ENCODE data around the gene ENTPD5.
"Not testable (repeated sequence)": the region's sequence is repeated elsewhere in the genome, so short reads cannot be mapped to it uniquely, and the experiment has no call there.

ENTPD5 gene

DNA sequence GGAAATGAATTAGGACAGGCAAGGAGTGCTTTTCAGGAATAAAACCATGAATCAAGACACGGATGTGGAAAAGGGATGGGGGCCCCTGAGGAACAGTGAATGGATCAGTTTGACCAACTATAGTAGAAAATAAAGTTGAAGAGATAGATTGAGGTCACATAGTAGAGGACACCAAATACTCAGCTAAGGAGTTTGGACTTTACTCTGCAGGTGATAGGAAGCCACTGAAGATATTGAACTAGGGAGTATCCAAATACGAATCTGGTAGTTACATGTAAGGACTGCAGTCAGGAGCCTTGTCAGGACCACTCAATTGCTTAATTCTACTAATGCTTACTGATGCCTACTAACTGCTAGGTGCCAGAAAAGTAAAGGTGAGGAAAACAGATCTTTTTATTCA is 20.4 kb downstream of the ENTPD5 start:
- DNase-seq: no peak

DNA sequence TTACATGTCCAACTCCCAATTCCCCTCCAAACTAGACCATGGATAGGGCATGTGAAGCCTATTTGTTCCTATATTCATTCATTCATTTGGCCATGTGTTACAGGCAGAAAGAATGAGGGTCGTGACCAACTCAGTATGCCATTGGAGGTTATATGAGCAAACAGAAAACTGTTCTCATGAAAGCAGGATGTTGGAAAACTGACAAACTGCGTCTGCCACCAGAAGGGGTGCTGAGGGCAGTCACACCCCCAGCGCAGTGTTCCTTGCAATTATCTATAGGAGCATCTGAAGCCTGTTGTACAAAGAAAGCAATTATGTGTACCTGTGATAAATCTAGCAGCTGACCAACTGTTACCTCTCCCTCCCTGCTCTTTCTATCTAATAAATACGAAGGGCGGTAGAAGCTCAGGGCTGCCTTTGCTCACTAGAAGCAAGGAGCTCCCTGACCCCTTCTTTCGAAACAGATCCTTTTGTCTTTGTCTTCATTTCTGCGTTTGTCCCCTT is 21.1 kb downstream of the ENTPD5 start:
- DNase-seq: no peak

DNA sequence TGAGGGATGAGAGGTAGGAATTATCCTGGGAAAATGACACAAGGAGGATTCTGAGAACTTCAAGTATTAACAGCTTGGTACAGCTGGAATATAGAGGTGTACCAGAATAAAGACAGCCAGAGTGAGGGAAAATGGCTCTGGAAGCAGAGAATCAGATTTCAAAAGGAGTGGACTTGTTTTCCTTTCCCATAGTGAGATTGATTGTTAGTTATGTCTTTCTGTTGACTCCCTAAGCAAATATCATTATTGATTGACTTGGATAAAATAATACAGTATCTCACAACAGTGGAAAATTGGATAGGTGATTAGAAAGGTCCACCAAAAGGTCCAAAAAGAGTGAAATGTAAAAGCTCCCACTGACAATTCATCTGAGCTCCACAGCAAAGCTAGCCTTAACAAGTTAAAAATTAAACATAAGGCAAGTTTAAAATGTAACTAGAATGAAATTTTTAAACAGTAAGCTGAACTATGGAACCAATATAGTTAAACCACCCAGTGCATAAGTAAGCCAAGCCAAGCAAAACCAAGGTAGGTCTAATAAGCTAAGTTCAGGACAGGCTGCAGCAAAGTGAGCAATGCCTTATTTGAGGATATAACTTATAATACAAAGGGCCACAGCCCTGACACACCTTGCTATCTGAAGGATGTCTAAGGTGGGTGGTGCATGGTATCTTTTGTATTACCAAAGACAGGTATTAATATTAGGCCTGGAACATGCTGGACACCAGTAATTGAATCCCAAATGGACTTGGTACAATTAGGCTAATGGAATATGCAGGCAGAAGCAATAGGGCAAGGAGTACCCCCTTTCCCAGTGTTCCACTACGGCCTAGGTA is 21.8 kb downstream of the ENTPD5 start:
- no peak for DNase-seq

DNA sequence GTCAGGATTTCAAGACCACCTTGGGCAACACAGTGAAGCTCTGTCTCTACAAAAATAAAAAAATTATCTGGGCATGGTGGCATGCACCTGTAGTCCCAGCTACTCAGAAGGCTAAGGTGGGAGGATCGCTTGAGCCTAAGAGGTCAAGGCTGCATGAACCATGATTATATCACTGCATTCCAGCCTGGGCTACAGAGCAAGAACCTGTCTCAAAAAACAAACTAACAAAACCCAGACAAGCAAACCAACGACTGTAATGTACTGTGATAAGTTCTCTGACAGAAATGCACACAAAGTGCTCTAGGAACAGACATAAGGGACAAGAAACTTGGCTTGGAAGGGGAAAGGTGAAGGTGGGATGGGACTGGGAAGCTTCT is 22.4 kb downstream of the ENTPD5 start:
- no peak for DNase-seq

DNA sequence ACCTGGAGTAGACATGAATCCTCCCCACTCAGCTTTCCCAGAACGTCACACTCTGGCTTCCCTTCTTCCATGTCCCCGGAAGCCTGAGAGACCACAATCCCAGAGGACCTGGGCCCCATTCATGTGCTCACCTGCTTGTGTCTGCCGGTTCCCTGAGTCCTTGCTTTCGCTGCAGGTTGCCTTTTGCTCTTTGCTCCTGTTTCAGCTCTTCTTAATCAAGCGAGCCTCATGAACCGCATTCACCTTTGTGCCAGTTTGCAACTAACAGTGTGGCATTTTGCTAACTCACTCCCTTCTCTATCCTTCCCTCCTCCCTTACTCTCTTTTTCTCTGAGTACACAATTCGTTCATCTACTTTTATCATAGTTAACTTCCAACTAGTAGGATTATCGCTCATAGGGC is 23.1 kb downstream of the ENTPD5 start:
- no peak for DNase-seq

DNA sequence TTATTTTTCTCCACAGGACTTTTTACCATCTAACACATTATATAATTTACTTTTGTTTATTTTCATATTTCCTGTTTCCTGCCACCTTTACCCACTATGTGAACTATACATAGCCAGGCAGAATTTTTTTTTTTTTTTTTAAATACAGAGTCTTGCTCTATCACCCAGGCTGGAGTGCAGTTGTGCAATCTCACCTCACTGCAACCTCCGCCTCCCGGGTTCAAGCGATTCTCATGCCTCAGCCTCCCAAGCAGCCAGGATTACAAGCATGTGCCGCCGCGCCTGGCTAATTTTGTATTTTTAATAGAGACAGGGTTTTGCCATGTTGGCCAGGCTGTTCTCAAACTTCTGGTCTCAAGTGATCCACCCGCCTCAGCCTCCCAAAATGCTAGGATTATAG is 24.2 kb downstream of the ENTPD5 start:
- not testable (repeated sequence) for DNase-seq

DNA sequence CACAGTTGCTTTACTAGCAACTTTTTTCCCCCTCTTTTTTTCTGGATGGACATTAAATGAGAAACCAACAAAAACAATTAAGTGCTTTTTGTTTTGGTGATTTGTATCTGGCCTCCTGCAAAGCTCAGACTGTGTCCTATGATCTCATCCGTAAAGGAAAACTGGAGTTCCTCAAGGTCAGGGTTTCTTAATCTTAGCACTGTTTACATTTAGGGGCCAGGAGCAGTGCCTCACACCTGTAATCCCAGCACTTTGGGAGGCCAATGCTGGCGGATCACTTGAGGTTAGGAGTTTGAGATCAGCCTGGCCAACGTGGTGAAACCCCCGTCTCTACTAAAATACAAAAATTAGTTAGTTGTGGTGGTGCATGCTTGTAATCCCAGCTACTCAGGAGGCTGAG is 28.0 kb downstream of the ENTPD5 start:
- DNase-seq: no peak

DNA sequence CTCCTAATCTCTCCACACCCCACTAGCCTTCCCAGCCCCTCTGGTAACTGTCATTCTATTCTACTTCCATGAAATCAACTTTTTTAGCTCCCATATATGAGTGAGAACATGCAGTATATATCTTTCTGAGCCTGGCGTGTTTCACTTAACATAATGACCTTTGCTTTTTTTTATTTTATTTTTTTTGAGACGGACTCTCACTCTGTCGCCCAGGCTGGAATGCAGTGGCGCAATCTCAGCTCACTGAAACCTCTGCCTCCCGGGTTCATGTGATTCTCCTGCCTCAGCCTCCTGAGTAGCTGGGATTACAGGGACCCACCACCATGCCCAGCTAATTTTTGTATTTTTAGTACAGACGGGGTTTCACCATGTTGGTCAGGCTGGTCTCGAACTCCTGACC is 30.4 kb downstream of the ENTPD5 start:
- DNase-seq: not testable (repeated sequence)

DNA sequence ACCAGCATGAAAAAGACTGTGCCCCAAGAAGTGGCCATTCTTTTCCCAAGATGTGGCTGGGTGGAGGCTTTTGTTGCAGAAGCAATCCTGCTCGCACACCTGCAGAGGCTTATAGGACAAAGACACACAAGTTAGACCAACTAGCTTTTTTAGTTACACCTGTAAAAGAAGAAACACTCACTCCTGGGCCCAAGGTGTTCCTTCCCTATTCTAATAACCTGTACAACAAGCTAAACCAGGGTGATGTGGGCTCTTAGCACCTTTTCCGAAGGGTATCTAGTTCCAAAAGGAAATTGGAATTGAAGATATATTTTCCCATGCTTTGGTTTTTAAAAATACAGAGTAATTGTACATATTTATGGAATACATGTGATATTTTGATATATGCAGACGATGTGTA is 31.0 kb downstream of the ENTPD5 start:
- DNase-seq: no peak

DNA sequence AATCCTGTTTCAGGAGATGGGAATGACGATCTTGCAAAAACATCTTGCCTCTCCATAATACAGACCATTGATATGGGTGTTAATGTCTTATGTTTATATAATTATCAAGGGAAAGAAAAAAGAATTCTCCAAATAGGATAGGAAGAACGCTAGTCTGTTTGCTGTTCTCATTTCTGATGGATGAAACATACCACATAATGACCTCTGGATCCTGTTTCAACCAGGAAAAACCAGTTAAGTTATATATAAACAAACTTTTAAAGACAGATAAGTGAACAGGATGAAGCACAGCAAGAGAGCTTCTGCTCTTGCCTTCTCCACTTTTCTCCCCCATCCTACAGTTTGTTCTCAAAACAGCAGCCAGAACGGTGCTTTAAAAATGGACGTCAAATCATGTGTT is 41.2 kb downstream of the ENTPD5 start:
- no peak for DNase-seq

DNA sequence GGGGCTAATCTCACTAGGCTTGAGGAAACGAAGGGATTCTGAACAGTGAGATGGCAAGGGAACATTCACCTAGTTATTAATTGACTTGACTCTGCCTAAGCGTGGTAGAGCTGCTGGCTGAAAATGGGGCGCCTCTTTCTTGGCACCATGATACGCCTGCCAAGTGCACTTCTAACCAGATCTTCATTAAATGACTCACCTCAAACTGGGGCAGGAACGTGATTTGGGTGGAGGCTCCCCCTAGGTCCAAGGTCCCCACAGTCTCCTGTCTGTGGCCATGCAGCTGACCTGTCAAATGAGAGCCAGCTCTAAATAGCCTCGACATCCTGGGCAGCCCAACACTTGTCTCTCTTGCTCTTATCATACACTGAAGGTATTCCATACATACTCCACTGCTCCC is 43.0 kb downstream of the ENTPD5 start:
- DNase-seq: no peak

DNA sequence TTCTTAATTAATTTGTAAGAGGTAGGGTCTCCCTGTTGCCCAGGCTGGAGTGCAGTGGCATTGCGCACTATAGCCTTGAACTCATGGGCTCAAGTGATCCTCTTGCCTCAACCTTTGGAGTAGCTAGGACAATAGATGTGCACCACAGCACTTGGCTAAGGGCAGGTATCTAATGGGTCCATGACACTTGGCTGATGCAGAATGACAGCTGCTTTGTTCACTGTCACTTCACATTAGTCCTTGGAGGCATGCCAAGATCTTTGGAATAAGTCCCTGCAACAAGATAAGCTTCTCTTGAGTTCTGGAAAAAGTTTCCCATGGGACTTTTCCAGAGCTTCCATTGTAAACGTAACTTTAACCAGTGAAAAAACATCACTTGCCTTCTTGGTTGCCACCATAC is 45.6 kb downstream of the ENTPD5 start:
- no peak for DNase-seq

DNA sequence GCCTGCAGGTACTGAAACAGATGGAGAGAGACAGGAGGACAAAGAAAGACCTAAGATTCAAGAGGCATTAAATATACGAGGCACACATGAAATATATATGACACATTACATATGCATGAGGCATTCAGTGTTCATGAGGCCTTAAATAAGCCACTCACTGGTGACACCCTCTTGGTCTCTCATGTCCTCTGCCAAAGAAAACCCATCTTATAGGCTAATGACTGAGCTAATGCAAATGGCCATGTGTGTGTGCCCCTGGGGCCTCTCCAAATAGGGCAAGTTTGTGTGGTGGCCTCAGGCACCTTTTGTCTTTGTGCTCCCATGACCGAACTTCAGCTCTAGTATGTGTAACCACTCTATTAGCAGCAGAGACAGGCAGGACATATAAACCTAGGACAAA is 50.2 kb downstream of the ENTPD5 start:
- no peak for DNase-seq

DNA sequence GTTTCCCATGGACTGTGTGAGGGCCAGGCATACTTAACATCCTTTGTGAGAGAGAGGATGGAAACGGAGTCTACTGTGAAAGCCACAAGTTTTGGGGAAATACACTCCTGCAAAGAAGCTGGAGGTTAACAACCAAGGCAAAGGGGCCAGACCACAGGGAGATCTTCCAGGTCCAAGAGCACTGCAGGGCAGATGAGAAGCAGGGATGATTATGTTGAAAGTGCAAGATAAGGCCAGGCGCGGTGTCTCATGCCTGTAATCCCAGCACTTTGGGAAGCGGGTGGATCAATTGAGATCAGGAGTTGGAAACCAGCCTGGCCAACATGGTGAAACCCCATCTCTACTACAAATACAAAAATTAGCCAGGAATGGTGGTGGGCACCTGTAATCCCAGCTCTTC is 53.9 kb downstream of the ENTPD5 start:
- no peak for DNase-seq

DNA sequence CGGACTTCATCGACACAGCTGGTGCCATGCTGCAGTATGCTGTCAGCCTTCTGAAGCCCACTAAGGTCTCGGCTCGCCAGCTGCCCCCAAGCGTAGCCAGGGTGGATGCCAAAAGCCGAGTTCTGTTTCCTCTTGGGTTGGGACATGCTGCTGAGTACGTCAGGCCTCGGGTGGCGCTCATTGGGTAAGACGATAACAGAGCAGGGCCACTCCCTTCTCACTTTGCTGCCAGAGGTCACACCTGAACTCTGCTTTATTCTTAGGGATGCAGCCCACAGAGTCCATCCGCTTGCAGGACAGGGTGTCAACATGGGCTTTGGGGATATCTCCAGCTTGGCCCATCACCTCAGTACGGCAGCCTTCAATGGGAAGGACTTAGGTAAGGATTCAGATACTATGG is 57.9 kb downstream of the ENTPD5 start:
- no peak for DNase-seq

DNA sequence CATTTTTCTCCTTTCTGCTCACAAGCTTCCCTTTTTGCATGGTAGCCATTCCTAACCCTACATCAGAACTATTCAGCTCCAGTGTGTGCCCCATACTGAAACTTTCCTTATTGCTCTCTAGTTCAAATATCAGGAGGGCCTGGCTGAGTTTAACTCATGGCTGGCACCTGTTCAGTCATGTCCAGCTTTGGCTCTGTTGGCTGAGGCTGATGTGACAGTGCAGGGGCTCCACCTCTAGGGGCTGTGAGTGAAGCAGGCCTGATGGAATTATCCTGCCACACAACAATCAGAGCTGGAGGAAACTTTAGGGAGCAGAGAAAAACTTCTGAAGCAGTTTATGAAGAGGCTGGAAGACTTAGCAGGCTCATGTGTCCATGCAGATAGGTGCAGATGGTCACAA is 60.5 kb downstream of the ENTPD5 start:
- DNase-seq: no peak

DNA sequence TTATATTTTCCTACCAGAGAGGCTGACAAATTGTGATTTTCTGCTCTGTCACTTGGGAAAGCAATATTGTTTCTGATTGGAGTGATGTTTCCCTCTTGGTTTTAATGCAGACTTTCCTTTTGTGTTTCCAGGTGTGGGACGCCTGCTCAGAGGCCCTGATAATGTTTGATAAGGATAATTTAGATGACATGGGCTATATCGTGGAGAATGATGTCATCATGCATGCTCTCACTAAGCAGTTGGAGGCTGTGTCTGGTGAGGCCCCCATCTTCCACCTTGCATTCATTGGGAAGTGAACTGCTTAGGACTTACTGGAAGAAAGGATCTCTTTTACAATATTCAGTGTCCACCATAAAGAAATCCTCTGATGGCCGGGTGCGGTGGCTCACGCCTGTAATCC is 63.4 kb downstream of the ENTPD5 start:
- no peak for DNase-seq

DNA sequence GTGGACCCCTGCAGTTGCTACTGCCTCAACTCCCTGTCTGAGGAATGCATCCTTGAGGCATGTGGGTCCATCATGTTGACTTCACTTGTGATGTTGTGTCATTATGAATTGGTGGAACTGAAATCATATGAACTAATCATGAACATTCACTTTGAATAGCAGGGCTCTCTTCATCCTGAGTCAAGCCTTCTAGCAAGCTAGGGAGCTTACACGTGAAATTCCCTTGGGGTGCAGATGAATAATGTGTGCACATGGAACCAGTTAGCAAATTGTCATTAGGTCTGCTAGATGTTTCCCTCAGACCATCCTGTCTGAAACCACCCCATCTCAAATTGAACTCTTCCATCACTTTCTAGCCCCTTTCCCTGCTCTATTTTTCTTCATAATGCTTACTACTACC is 65.4 kb downstream of the ENTPD5 start:
- no peak for DNase-seq

DNA sequence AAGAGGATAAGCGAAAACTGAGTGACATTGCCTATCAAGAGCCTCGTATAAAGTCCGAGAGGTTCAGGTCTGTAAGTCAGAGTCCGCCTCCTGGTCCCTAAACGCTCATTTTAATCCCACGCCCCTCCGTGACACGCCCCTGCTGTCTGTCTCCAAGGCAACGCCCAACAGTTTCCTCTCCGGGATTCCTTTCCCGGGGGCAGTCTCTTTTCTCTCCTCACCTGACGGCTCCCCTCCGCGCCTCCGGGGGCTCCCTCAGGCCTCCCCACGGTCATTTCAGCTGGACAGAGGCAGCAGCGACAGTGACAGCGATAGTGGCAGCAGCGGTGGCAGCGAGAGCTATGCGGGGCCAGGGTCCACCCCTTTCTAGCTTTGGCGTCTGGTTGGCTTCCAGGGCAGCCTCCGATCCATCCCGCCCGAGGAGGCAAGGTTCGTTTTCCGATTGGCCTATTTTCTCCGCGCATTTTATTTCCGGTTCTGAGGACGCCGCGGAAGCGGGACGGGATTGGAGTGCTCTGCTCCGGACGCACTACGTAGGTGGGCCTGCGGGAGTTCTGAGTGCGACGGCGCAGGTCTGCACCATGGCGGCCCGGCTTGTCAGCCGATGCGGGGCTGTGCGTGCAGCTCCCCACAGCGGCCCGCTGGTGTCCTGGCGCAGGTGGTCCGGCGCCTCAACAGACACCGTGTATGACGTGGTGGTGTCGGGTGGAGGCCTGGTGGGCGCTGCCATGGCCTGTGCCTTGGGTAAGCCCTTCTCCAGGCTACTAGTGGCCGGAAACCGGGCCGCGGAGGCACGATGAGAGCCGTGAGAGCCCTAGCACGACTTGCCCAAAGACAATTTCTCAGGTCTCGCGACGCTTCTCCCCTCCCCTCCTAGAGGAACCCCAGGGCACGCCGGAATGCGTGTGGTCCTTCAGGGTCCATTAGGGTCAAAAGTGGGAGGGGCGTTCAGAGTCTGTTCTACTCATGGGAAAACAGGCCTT is 69.0 kb downstream of the ENTPD5 start, which contains the start of the genes COQ6 and FAM161B:
TSS of gene COQ6 (plus strand) at position 551 of the 983 bp plus-strand sequence. CDS start at position 582, 31 bp downstream.
TSS of gene FAM161B (minus strand) at position 343 of the 983 bp plus-strand sequence. CDS start at position 275, 68 bp downstream.
- DNase-seq: peak; percentile 91

DNA sequence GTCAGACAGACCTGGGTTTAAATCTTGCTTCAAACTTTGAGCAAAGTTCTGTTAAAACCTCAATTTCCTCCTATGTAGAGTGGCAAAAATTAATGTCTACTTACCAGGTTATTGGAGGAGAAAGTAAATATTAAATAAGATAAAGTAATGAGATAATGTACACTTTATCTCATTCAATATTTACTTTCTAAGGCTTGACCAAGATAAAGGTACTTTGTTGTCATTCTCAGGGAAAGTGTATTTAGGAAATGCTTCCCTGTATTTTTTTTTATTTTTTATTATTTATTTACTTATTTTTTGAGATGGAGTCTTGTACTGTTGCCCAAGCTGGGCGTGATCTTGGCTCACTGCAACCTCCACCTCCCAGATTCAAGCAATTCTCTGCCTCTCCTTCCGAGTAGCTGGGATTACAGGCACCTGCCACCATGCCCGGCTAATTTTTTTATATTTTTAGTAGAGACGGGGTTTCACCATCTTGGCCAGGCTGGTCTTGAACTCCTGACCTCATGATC is 73.9 kb downstream of the ENTPD5 start:
- no peak for DNase-seq

DNA sequence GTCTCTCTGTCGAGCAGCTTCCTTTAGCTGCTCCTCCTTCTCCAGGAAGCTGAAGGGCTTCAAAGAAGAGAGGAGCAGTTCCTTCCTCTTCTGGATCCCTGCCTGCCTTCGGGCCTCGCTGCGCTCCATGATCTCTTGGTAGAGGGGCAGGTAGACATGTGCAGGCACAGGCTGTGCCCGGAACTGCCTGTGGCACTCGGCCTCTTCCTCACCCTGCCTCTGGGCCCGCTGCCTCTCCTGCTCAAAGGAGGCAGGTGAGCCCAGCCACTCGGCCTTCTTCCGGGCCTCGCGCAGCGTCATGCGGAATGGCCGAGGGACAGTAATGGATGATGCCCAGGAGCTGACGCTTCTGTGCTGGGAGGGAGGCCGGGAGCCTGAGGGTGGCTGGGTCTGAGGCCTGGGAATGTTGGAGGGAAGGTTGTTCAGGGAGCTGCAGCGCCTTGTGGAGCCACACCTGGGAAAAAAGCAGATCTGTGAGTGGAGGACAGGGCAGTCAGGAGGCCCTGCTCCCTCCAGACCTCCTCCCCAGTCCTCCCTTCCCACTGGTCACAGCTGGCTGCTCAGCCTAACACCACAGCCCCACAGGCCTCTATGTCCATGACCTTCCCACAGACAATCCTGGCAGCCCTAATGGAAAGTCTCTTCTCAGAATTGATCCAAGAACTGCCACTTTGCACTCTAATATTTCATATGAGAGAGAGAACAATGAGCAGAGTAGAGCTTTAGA is 74.5 kb downstream of the ENTPD5 start:
- DNase-seq: no peak

DNA sequence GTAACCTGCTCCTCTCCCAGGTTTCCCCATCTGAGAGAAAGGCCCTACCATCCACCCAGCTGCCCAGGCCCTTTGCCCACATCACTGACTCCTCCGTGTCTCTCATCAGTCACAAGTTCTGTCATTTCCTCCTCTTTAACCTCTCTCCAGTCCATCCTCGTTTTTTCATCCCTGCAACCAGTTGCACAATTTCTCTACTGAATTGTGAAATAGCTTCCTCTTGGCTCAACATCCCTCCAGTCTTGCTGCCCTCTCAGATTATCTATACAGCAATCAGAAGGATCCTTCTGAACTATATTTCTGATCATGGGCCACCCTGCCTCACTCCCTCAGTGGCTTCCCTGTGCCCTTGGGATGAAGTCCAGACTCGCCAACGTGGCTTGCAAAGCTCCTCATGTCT is 76.0 kb downstream of the ENTPD5 start:
- DNase-seq: no peak

DNA sequence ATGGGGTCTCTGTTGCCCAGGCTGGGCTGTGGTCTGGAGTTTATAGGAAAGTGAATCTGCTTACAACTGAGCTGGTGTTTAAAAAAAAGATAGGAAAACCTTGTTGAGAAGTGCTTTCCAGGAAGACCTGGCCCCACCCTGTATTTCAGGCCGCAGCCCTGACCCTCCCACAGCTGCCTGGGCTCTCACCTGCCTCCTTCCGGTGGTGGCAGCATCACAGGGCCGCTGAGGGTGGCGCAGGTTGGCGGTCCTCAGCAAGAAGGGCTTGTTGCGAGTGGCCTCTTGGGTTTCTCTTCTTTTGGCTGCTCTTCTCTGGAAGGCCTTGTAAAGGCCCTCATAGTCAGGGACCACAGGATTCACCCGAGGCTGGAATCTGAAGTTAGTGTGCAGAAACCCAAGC is 76.9 kb downstream of the ENTPD5 start:
- no peak for DNase-seq

Measured in NCI-H1417 treated with DMSO at 0.1 percent for 48 hours (cell line).